ENCODE results near the gene OSBPL8. TPM values are rescaled to one million over a fixed set of nuclear protein-coding genes. Genes with fewer than 3 reads are reported as not detected.

OSBPL8 gene
- total and polyA plus RNA-seq, 2 experiments from 2014 or later = 78.0 to 124 TPM

- H3K4me3 Mint-ChIP-seq = no peak overlapping the region
- no peaks in the 10 kb centered on the region for H3K27me3 ChIP-seq (ENCODE audit: insufficient read depth)
- H3K79me2 ChIP-seq (replicated peaks; ENCODE audit: insufficient read depth) = no peaks in the 10 kb centered on the region
- H3K27ac ChIP-seq (ENCODE audit: low read depth) = no peak overlapping the region
- no peak overlapping the region for H3K4me3 ChIP-seq
- H4K20me1 ChIP-seq (replicated peaks; ENCODE audit: insufficient read depth) = no peaks in the 10 kb centered on the region
- H3K4me1 Mint-ChIP-seq = peaks cover 15% of the 10 kb centered on the region
- H3K4me1 ChIP-seq (ENCODE audit: insufficient read depth) = peaks cover 8% of the 10 kb centered on the region
- H3K9me2 ChIP-seq (ENCODE audit: insufficient read depth) = no peaks in the 10 kb centered on the region
- DNase-seq (ENCODE audit: low spot score) (no peak), ATAC-seq (no peak)
- H3K27ac Mint-ChIP-seq = no peak overlapping the region
- TF ChIP-seq ZNF114 (CRISPR knock-in tag; IDR thresholded peaks at IDR 0.05) (no peak), EZH2 (IDR thresholded peaks at IDR 0.05; ENCODE audit: low read depth, unreplicated experiment) (no peak), JUNB (IDR thresholded peaks at IDR 0.05; ENCODE audit: unreplicated experiment) (no peak), POLR2AphosphoS5 (IDR thresholded peaks at IDR 0.05; ENCODE audit: low read depth) (no peak)
- TF ChIP-seq, protein P1, sequence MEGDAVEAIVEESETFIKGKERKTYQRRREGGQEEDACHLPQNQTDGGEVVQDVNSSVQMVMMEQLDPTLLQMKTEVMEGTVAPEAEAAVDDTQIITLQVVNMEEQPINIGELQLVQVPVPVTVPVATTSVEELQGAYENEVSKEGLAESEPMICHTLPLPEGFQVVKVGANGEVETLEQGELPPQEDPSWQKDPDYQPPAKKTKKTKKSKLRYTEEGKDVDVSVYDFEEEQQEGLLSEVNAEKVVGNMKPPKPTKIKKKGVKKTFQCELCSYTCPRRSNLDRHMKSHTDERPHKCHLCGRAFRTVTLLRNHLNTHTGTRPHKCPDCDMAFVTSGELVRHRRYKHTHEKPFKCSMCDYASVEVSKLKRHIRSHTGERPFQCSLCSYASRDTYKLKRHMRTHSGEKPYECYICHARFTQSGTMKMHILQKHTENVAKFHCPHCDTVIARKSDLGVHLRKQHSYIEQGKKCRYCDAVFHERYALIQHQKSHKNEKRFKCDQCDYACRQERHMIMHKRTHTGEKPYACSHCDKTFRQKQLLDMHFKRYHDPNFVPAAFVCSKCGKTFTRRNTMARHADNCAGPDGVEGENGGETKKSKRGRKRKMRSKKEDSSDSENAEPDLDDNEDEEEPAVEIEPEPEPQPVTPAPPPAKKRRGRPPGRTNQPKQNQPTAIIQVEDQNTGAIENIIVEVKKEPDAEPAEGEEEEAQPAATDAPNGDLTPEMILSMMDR (conservative IDR thresholded peaks at IDR 0.05; ENCODE audit: low read depth in 2 of 2) = no peak
- TF ChIP-seq, protein P2, sequence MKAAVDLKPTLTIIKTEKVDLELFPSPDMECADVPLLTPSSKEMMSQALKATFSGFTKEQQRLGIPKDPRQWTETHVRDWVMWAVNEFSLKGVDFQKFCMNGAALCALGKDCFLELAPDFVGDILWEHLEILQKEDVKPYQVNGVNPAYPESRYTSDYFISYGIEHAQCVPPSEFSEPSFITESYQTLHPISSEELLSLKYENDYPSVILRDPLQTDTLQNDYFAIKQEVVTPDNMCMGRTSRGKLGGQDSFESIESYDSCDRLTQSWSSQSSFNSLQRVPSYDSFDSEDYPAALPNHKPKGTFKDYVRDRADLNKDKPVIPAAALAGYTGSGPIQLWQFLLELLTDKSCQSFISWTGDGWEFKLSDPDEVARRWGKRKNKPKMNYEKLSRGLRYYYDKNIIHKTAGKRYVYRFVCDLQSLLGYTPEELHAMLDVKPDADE (IDR thresholded peaks at IDR 0.05) = no peak
- H3K36me3 ChIP-seq (ENCODE audit: insufficient read depth) = no peaks in the 10 kb centered on the region
- H3K27me3 Mint-ChIP-seq (ENCODE audit: insufficient read depth, low read depth, poor library complexity) = peaks cover 2% of the 10 kb centered on the region
- H3K9me3 Mint-ChIP-seq = no peaks in the 10 kb centered on the region
- H3K4me2 ChIP-seq = no peak overlapping the region
- H3F3A ChIP-seq (replicated peaks; ENCODE audit: low read depth) = no peaks in the 10 kb centered on the region
- H3K36me3 Mint-ChIP-seq (ENCODE audit: low read depth) = no peaks in the 10 kb centered on the region
- no peak overlapping the region for H2AFZ ChIP-seq
Observed at GRCh38 chr12:76310110-76310509, 249.5 kb downstream of the OSBPL8 start.

DNA sequence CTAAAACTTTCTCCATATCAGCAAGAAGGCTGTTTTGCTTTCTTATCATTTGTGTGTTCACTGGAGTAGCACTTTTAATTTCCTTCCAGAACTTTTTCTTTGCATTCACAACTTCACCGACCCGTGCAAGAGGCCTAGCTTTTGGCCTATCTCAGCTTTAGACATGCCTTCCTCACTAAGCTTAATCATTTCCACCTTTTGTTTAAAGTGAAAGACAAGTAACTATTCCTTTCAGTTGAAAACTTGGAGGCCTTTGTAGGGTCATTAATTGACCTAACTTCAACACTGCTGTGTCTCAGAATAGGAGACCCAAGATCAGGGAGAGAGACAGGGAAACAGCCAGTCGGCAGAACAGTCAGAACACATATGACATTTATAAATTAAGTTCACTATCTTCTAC, 250.7 kb downstream of the OSBPL8 start:
- H3K27ac ChIP-seq (ENCODE audit: low read depth) = no peak overlapping the region
- ATAC-seq = no peak

DNA sequence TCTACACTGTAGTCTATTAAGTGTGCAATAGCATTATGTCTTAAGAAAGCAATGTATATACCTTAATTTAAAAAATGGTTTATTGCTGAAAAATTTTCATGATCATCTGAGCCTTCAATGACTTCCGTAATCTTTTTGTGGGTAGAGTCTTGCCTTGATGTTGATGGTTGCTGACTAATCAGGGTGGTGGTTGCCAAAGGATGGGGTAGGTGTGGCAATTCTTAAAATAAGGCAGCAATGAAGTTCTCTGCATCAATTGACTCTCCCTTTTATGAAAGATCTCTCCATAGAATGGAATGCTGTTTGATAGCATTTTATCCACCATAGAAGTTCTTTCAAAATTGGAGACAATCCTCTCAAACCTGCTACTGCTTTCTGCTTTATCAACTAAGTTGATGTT, 252.5 kb downstream of the OSBPL8 start:
- H3K4me3 ChIP-seq = no peak overlapping the region
- ATAC-seq (no peak), DNase-seq (ENCODE audit: low spot score) (no peak)
- H3K4me2 ChIP-seq = no peak overlapping the region
- H3K79me2 ChIP-seq (replicated peaks; ENCODE audit: insufficient read depth) = no peaks in the 10 kb centered on the region
- H2AFZ ChIP-seq = no peak overlapping the region
- Mint-ChIP-seq H3K27ac (no peak overlapping the region), H3K4me1 (peaks cover 4% of the 10 kb centered on the region), H3K9me3 (no peaks in the 10 kb centered on the region), H3K36me3 (ENCODE audit: low read depth) (no peaks in the 10 kb centered on the region), H3K27me3 (ENCODE audit: insufficient read depth, low read depth, poor library complexity) (no peaks in the 10 kb centered on the region), H3K4me3 (no peak overlapping the region)
- H4K20me1 ChIP-seq (replicated peaks; ENCODE audit: insufficient read depth) = no peaks in the 10 kb centered on the region
- H3F3A ChIP-seq (replicated peaks; ENCODE audit: low read depth) = no peaks in the 10 kb centered on the region
- H3K36me3 ChIP-seq (ENCODE audit: insufficient read depth) = no peaks in the 10 kb centered on the region
- H3K9me2 ChIP-seq (ENCODE audit: insufficient read depth) = peaks cover 7% of the 10 kb centered on the region; the same call in 1 of the 2 replicates
- H3K4me1 ChIP-seq (ENCODE audit: insufficient read depth) = peaks cover 4% of the 10 kb centered on the region
- H3K27me3 ChIP-seq (ENCODE audit: insufficient read depth) = no peaks in the 10 kb centered on the region
- no peak overlapping the region for H3K27ac ChIP-seq (ENCODE audit: low read depth)
- TF ChIP-seq EZH2phosphoT487 (IDR thresholded peaks at IDR 0.05; ENCODE audit: unreplicated experiment) (no peak), POLR2AphosphoS5 (IDR thresholded peaks at IDR 0.05; ENCODE audit: low read depth) (no peak), ZNF331 (CRISPR knock-in tag; IDR thresholded peaks at IDR 0.05; ENCODE audit: low read depth) (no peak), STAT1 (IDR thresholded peaks at IDR 0.05; ENCODE audit: unreplicated experiment) (no peak)

More for the DNA sequence above, 250.7 kb downstream of the OSBPL8 start:
- Histone ChIP-seq H3K4me1 (ENCODE audit: insufficient read depth) (peaks cover 8% of the 10 kb centered on the region), H2AFZ (no peak overlapping the region), H3K27me3 (ENCODE audit: insufficient read depth) (no peaks in the 10 kb centered on the region), H3K36me3 (ENCODE audit: insufficient read depth) (no peaks in the 10 kb centered on the region), H4K20me1 (replicated peaks; ENCODE audit: insufficient read depth) (no peaks in the 10 kb centered on the region), H3K9me2 (ENCODE audit: insufficient read depth) (no peaks in the 10 kb centered on the region; the same call in 1 of the 2 replicates), H3F3A (replicated peaks; ENCODE audit: low read depth) (no peaks in the 10 kb centered on the region), H3K4me2 (no peak overlapping the region), H3K4me3 (no peak overlapping the region), H3K79me2 (replicated peaks; ENCODE audit: insufficient read depth) (no peaks in the 10 kb centered on the region)
- H3K36me3 Mint-ChIP-seq (ENCODE audit: low read depth) = no peaks in the 10 kb centered on the region
- no peak for DNase-seq (ENCODE audit: low spot score)
- H3K4me3 Mint-ChIP-seq = no peak overlapping the region
- no peak for TF ChIP-seq NANOG (IDR thresholded peaks at IDR 0.05; ENCODE audit: borderline replicate concordance)
- H3K27me3 Mint-ChIP-seq (ENCODE audit: insufficient read depth, low read depth, poor library complexity) = no peaks in the 10 kb centered on the region
- H3K27ac Mint-ChIP-seq = no peak overlapping the region
- peaks cover 15% of the 10 kb centered on the region for H3K4me1 Mint-ChIP-seq
- H3K9me3 Mint-ChIP-seq = no peaks in the 10 kb centered on the region

Measured in GM23338 (cell line).